Upper lobe of right lung (tissue), 1 donor: ENCODE data around the gene SCNN1A. TPM values are rescaled to one million over a fixed set of nuclear protein-coding genes. Genes with fewer than 3 reads are reported as not detected.

Experiments used
- ATAC-seq: fragments of 200-7000 bp; cut with Tn5 transposase; one replicate; pipeline ENCODE4 v1.9.1; 2020; ENCODE audit warnings: mild to moderate bottlenecking, moderate library complexity
- DNase-seq: peaks from one replicate; pipeline ENCODE4 v3.0.0-alpha.2; 2020
- H3K27ac ChIP-seq: fragments of 200-600 bp; one replicate; pipeline ENCODE4 v1.8.0; 2022
- H3K27me3 ChIP-seq: fragments of 200-600 bp; one replicate; pipeline ENCODE4 v1.8.0; 2022; ENCODE audit warnings: mild to moderate bottlenecking
- H3K36me3 ChIP-seq: fragments of 200-600 bp; one replicate; pipeline ENCODE4 v1.8.0; 2022
- H3K4me1 ChIP-seq: fragments of 200-600 bp; one replicate; pipeline ENCODE4 v1.8.0; 2022
- H3K4me3 ChIP-seq: fragments of 200-600 bp; one replicate; pipeline ENCODE4 v1.8.0; 2022; ENCODE audit warnings: mild to moderate bottlenecking
- H3K9me3 ChIP-seq: fragments of 200-600 bp; one replicate; pipeline ENCODE4 v1.8.0; 2022
- intact Hi-C: fragments of 100-400 bp; cut with DNase I; formaldehyde crosslinking; loops from one replicate; pipeline ENCODE4 v1.11.0; 2022
- total RNA-seq: library from RNA; stranded (reverse); fragmentation: NEBNext Ultra II Directional; extraction: Animal tissue kit (Norgen Biotek cat#: 25700); gene quantifications from one replicate; pipeline ENCODE4 v1.2.1, GENCODE V29; 2021
- TF ChIP-seq, protein P1 (sequence below): fragments of 200-600 bp; IDR thresholded peaks from one replicate; pipeline ENCODE4 v1.8.0; 2022; ENCODE audit warnings: antibody characterized with exemption
- donor health status: DM: no; HTN: yes; CAD: no; lungs with severe emphysema.

SCNN1A gene
- total RNA-seq, 1 donor from 2014 or later: 199 TPM

DNA sequence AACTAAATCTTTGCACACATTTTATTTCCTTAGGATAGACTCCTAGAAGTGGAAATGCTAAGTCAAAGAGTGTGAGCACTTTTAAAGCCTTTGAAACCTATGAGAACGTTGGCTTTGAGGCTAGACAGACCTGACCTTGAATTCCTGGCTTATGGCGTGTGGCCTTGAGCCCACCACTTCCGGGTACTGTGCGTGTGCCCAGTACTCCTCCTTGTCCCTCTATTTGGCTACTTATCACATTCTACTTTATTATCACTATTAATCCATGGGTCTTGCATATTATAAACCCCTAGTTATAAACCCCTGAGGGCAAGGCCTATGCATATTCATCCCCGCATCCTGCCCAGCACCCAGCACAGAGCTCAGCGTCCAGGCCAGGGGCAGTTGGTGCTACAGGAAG, 43.4 kb upstream of the SCNN1A start:
- no peak for DNase-seq
- TF ChIP-seq, protein P1, sequence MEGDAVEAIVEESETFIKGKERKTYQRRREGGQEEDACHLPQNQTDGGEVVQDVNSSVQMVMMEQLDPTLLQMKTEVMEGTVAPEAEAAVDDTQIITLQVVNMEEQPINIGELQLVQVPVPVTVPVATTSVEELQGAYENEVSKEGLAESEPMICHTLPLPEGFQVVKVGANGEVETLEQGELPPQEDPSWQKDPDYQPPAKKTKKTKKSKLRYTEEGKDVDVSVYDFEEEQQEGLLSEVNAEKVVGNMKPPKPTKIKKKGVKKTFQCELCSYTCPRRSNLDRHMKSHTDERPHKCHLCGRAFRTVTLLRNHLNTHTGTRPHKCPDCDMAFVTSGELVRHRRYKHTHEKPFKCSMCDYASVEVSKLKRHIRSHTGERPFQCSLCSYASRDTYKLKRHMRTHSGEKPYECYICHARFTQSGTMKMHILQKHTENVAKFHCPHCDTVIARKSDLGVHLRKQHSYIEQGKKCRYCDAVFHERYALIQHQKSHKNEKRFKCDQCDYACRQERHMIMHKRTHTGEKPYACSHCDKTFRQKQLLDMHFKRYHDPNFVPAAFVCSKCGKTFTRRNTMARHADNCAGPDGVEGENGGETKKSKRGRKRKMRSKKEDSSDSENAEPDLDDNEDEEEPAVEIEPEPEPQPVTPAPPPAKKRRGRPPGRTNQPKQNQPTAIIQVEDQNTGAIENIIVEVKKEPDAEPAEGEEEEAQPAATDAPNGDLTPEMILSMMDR: no peak

DNA sequence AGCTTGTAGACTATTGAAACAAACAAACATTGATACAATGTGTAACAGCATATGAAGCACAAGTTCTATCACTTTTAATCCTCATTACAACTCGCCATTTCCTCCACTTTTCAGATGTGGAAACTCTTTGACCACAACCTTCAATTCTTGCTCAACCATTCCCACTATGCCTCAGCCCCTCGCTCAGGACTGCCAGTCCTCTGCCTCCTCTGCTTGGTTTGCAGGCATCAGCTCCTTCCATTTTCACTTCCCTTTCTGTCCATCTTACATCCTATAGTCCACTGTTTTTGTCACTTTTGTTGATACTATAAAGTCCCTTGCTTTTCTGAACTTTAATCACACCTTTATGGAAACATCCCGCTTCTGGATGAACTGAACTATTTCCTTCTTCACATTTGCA, 41.2 kb upstream of the SCNN1A start:
- Histone ChIP-seq H3K4me3 (no peak overlapping the region), H3K36me3 (no peaks in the 10 kb centered on the region), H3K4me1 (no peaks in the 10 kb centered on the region), H3K27ac (no peak overlapping the region), H3K9me3 (no peaks in the 10 kb centered on the region), H3K27me3 (no peaks in the 10 kb centered on the region)
- intact Hi-C loops: no loop called here
- TF ChIP-seq, protein P1: no peak
- ATAC-seq (peak; percentile 94), DNase-seq (no peak)

More for the DNA sequence above, 43.4 kb upstream of the SCNN1A start:
- Histone ChIP-seq H3K9me3 (no peaks in the 10 kb centered on the region), H3K4me3 (no peak overlapping the region), H3K36me3 (no peaks in the 10 kb centered on the region), H3K27me3 (no peaks in the 10 kb centered on the region), H3K27ac (no peak overlapping the region), H3K4me1 (peaks cover 5% of the 10 kb centered on the region)
- intact Hi-C loops: no loop called here
- ATAC-seq: no peak

DNA sequence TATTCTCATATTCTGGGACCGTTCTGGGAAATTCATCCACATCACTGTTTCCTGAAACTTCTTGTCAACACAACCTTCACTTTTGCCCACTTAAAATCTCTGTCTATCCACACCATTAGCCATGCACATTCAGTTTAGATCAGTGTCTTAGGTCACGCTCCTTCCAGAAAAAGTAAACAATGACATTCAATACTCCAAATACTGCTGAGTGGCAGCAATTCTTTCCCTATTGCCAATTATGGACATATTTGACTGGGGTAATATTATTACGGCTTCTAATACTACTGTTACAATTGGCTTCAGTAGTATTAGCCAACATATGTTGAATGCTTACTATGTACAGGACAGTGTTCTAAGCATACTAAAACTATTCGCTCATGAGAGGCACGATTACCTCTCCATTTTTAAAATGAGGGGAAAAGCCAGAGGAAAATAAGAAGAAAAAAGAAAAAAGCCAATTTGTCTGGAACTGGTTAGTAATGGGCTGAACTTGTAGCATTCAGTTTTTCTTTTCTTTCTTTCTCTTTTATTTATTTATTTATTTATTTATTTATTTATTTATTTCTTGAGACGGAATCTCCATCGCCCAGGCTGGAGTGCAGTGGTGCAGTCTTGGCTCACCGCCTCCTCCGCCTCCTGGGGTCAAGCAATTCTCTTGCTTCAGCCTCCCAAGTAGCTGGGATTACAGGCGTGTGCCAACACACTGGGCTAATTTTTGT, 32.0 kb upstream of the SCNN1A start:
- H3K27ac ChIP-seq: no peak overlapping the region
- no peaks in the 10 kb centered on the region for H3K27me3 ChIP-seq
- intact Hi-C loops: no loop called here
- H3K36me3 ChIP-seq: no peaks in the 10 kb centered on the region
- DNase-seq (no peak), ATAC-seq (no peak)
- H3K4me3 ChIP-seq: no peak overlapping the region
- TF ChIP-seq, protein P1: no peak
- no peaks in the 10 kb centered on the region for H3K4me1 ChIP-seq
- no peaks in the 10 kb centered on the region for H3K9me3 ChIP-seq

DNA sequence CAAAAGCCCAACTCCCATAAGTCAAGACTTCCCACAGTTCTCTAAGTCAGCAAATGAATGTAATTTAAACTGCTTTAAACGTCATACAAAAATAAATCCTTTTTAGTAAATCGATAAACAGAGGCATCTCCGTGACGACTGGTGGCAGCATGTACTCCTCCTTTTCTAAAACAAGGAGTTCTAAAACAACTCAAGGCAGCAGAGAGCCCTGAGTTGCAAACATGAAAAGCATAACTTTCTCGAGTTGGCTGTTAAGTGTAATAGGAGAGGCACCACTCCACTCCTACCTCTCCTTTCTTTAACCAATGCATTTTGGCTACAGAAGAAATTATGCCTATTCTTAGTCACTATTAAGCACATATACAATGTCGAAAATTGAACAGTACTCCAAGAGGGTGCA, 30.6 kb upstream of the SCNN1A start:
- Histone ChIP-seq H3K36me3 (no peaks in the 10 kb centered on the region), H3K27me3 (no peaks in the 10 kb centered on the region), H3K4me1 (no peaks in the 10 kb centered on the region), H3K9me3 (no peaks in the 10 kb centered on the region), H3K4me3 (no peak overlapping the region), H3K27ac (no peak overlapping the region)
- intact Hi-C loops: no loop called here
- TF ChIP-seq, protein P1: no peak
- ATAC-seq: peak; percentile 31
- no peak for DNase-seq

DNA sequence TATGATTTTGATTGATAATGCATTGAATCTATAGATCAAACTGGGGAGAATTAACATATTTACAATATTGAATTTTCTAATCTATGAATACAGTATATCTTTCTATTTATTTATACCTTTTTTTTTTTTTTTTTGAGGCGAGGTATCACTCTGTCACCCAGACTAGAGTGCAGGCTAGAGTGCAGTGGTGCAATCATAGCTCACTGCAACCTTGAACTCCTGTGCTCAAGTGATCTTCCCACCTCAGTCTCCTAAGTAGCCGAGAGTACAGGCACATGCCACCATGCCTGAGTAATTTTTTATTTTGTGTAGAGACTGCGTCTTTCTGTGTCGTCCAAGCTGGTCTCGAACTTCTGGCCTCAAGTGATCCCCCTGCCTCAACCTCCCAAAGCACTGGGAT, 29.0 kb upstream of the SCNN1A start:
- Histone ChIP-seq H3K4me3 (no peak overlapping the region), H3K27me3 (no peaks in the 10 kb centered on the region), H3K27ac (no peak overlapping the region), H3K9me3 (no peaks in the 10 kb centered on the region), H3K4me1 (no peaks in the 10 kb centered on the region), H3K36me3 (no peaks in the 10 kb centered on the region)
- intact Hi-C loops: no loop called here
- ATAC-seq (no peak), DNase-seq (no peak)
- TF ChIP-seq, protein P1: no peak
